SIG-M5 treated with dmso at 0.1 percent for 504 hours (cell line): ENCODE results near the gene TMCO4.

ENCODE experiments used
- DNase-seq: peaks from one replicate; lab custom pipeline; 2025; ENCODE audit not compliant: unreplicated experiment; lab: John Stamatoyannopoulos, UW

The TMCO4 gene

GRCh38 chr1:19661721-19662228, 137.9 kb downstream of the TMCO4 start:
- DNase-seq = peak; percentile 26

DNA sequence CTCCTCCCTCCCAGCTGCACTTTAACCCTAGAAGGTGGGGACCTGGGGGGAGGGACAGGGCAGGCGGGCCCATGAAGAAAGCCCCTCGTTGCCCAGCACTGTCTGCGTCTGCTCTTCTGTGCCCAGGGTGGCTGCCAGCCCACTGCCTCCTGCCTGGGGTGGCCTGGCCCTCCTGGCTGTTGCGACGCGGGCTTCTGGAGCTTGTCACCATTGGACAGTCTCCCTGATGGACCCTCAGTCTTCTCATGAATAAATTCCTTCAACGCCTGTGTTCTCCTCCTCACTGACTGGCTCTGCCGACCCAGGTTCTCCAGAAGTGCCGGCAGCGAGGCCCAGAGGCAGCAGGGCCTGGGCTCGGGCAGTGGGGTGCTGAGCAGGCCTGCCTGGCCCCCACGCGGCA, 141.5 kb downstream of the TMCO4 start:
- DNase-seq = no peak

GRCh38 chr1:19657511-19657910, 142.2 kb downstream of the TMCO4 start:
- DNase-seq = no peak

DNA sequence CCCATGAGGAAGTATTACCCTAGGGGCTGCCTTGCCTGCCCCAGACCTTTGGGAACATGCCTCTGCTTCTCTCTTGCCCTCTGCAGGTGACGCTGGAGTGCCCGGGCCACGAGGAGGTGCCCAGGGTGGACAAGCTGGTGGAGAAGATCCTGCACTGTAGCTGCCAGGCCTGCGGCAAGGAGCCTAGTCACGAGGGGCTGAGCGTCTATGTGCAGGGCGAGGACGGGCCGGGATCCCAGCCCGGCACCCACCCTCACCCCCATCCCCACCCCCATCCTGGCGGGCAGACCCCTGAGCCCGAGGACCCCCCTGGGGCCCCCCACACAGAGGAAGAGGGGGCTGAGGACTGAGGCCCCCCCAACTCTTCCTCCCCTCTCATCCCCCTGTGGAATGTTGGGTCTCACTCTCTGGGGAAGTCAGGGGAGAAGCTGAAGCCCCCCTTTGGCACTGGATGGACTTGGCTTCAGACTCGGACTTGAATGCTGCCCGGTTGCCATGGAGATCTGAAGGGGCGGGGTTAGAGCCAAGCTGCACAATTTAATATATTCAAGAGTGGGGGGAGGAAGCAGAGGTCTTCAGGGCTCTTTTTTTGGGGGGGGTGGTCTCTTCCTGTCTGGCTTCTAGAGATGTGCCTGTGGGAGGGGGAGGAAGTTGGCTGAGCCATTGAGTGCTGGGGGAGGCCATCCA, 142.8 kb downstream of the TMCO4 start:
- DNase-seq = no peak

- DNase-seq = peak; percentile 24
Measured at GRCh38 chr1:19656134-19656779, 143.5 kb downstream of the TMCO4 start.

- no peak for DNase-seq
Measured at GRCh38 chr1:19655718-19656080, 144.0 kb downstream of the TMCO4 start.

GRCh38 chr1:19654886-19655717, 144.6 kb downstream of the TMCO4 start:
- no peak for DNase-seq

- no peak for DNase-seq
Measured at GRCh38 chr1:19654386-19654785, 145.3 kb downstream of the TMCO4 start.

- DNase-seq = no peak
Measured at GRCh38 chr1:19651141-19651737, 148.5 kb downstream of the TMCO4 start.

GRCh38 chr1:19650416-19651140, 149.1 kb downstream of the TMCO4 start:
- no peak for DNase-seq

DNA sequence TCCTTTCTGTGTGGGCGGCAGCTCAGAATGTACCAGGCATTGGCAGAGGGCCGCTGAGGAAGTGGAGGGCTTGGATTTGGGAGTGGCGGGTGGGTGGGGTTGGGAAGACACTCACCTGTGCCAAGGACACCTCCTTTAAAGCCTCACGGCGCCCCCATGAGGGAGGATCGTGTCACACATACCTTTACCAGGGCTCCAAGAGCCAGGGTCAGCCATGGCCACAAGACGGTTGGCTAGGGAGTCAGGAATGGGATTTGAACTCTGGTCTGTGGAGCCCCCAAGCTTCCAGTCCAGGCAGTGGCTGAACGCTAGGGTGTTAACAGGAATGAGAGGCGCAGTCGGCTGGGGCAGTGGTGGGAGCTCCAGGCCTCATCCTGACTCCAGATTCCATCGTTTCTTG, 151.0 kb downstream of the TMCO4 start:
- DNase-seq = no peak

DNA sequence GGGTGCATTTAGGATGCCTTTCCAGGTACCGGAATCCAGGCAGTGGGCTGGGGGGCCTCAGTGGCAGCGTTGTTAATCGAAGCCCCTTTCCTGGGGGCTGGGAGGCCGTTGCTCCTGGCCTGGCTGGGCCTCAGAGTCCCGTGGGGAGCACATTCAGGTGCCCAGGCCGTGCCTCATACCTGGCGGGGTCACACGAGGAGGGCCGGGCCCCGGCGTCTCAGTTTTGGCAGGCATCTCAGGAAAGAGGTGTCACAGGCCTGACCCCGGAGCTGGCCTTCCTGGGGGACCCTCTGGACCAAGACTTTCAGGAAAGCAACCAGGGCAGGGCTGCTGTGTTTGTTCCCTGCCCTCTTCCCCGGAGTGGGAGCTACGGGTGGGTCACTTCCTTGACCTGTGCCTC, 151.5 kb downstream of the TMCO4 start:
- DNase-seq = no peak

DNA sequence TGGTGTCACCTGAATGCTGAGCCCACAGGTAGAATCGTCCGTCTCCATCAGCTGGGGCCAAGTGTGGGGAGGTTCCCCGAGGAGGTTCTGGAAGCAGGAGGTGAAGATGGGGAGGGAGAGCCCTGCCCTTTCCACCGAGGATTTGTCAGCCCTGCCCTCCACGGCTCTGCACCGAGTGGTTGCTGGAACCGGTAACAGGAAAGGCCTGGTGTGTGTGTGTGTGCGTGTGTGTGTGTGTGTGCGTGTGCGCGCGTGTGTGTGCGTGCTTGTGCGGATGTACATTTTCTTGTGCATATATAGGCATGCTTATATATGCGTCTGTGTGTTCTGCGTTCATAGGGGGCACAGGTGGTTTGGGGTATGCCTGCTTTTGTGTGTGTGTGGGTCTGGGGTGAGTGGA, 152.1 kb downstream of the TMCO4 start:
- DNase-seq = no peak

GRCh38 chr1:19646377-19647319, 153.1 kb downstream of the TMCO4 start:
- no peak for DNase-seq

DNA sequence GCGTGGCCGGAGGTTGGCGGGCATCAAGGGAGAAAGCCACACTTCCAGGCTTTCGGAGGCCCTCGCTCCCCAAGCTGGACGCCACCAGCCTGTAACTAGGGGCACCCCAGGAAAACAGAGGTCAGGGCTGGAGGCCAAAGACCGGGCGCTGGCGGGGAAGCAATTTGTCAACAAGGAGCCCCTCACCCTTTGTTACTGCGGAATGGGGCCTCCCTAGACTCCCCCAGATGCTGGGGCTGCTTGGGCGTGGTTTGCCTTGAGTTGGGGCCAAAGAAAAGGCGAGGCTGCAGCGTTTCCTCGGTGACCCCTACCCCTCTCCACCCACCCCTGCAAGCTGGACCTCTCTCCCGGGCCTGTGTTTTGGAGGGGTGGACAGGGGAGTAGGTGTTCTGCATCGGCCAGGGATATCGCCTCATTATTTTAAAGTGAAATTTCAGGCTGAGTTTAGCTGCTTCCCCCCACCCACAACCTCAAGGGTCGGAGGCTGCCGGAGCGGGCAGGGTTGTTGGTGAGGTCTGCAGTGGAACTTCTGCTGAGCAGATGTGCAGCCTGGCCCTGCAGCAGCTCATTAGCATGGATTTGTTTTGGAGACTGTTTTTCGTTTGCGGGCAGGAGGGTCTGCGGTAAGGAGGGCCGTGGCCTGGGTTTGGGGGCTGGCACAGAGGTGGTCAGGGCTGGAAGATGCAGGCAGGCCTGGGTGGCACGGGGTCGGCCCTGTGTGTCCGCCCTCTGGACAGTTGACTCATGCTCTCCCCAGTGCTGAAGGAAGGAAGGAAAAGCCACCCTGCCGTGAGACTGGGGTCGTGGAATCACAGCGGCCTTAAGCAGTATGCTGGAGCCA, 154.1 kb downstream of the TMCO4 start:
- DNase-seq = no peak

- no peak for DNase-seq
Measured at GRCh38 chr1:19644681-19645410, 154.9 kb downstream of the TMCO4 start.

GRCh38 chr1:19644395-19644680, 155.4 kb downstream of the TMCO4 start:
- no peak for DNase-seq

- peak; percentile 45 for DNase-seq
Measured at GRCh38 chr1:19643602-19644394, 155.9 kb downstream of the TMCO4 start, which contains the start of gene NBL1. Gene NBL1, plus strand, starts transcription at chr1:19644311. Its CDS starts 10,720 bp downstream, at chr1:19655031.
